ENCODE results near the gene FAM9C.
"Not testable (repeated sequence)": the region's sequence is repeated elsewhere in the genome, so short reads cannot be mapped to it uniquely, and the experiment has no call there.

The FAM9C gene

GRCh38 chrX:13068651-13069050 is 24.2 kb upstream of the FAM9C start:
- DNase-seq: no peak
- H3K9me3 ChIP-seq (ENCODE audit: severe bottlenecking): no peaks in the 10 kb centered on the region
- H3K36me3 ChIP-seq: no peaks in the 10 kb centered on the region
- no peak overlapping the region for H3K4me3 ChIP-seq (ENCODE audit: low read depth, low read length)
- no peak for TF ChIP-seq CTCF (IDR thresholded peaks at IDR 0.05; ENCODE audit: low read depth, low read length)
- no peak overlapping the region for H3K27ac ChIP-seq
- H3K27me3 ChIP-seq (ENCODE audit: insufficient read depth, low read depth, severe bottlenecking): no peaks in the 10 kb centered on the region

GRCh38 chrX:13067773-13068172 is 23.4 kb upstream of the FAM9C start:
- Histone ChIP-seq H3K27ac (no peak overlapping the region), H3K4me3 (ENCODE audit: low read depth, low read length) (no peak overlapping the region), H3K36me3 (no peaks in the 10 kb centered on the region), H3K9me3 (ENCODE audit: severe bottlenecking) (peaks cover 2% of the 10 kb centered on the region), H3K27me3 (ENCODE audit: insufficient read depth, low read depth, severe bottlenecking) (no peaks in the 10 kb centered on the region)
- TF ChIP-seq CTCF (IDR thresholded peaks at IDR 0.05; ENCODE audit: low read depth, low read length): no peak
- DNase-seq: no peak

DNA sequence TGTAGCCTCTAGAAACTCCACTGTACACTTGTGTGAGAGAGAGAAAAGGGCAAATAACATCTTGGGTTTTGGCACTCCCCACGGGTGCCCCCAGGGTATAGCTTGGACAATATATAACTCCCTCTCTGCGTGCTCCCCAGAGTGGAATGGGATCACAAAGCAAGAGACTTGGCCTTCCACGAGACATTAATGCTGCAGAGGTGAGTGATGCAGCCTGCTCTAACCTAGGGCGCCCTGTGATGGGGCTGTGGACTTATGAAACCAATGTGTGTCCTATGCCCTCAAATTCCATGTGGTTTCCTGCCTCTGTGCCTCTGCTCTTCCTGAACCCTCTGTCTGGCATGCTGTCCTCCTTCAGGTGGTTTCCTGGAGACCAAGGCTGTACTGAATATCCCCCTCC is 22.0 kb upstream of the FAM9C start:
- H3K4me3 ChIP-seq (ENCODE audit: low read depth, low read length): no peak overlapping the region
- no peaks in the 10 kb centered on the region for H3K36me3 ChIP-seq
- H3K27ac ChIP-seq: no peak overlapping the region
- peaks cover 11% of the 10 kb centered on the region for H3K9me3 ChIP-seq (ENCODE audit: severe bottlenecking)
- no peak for TF ChIP-seq CTCF (IDR thresholded peaks at IDR 0.05; ENCODE audit: low read depth, low read length)
- no peak for DNase-seq
- no peaks in the 10 kb centered on the region for H3K27me3 ChIP-seq (ENCODE audit: insufficient read depth, low read depth, severe bottlenecking)

GRCh38 chrX:13064599-13065143 is 20.3 kb upstream of the FAM9C start:
- no peak for DNase-seq
- no peaks in the 10 kb centered on the region for H3K36me3 ChIP-seq
- TF ChIP-seq CTCF (IDR thresholded peaks at IDR 0.05; ENCODE audit: low read depth, low read length): no peak
- peaks cover 12% of the 10 kb centered on the region for H3K9me3 ChIP-seq (ENCODE audit: severe bottlenecking)
- H3K4me3 ChIP-seq (ENCODE audit: low read depth, low read length): no peak overlapping the region
- no peaks in the 10 kb centered on the region for H3K27me3 ChIP-seq (ENCODE audit: insufficient read depth, low read depth, severe bottlenecking)
- H3K27ac ChIP-seq: no peak overlapping the region

- H3K27ac ChIP-seq; H3K36me3 ChIP-seq; H3K27me3 ChIP-seq (ENCODE audit: insufficient read depth, low read depth, severe bottlenecking); DNase-seq; H3K4me3 ChIP-seq (ENCODE audit: low read depth, low read length): not testable (repeated sequence)
- peaks cover 12% of the 10 kb centered on the region for H3K9me3 ChIP-seq (ENCODE audit: severe bottlenecking)
Measured at GRCh38 chrX:13063124-13063523, 18.7 kb upstream of the FAM9C start.

- not testable (repeated sequence) for H3K36me3 ChIP-seq; H3K27ac ChIP-seq; DNase-seq; H3K27me3 ChIP-seq (ENCODE audit: insufficient read depth, low read depth, severe bottlenecking); H3K4me3 ChIP-seq (ENCODE audit: low read depth, low read length)
- peaks cover 12% of the 10 kb centered on the region for H3K9me3 ChIP-seq (ENCODE audit: severe bottlenecking)
Measured at GRCh38 chrX:13062331-13062730, 17.9 kb upstream of the FAM9C start.

GRCh38 chrX:13061215-13061708 is 16.8 kb upstream of the FAM9C start:
- not testable (repeated sequence) for H3K36me3 ChIP-seq; DNase-seq; H3K27ac ChIP-seq; H3K27me3 ChIP-seq (ENCODE audit: insufficient read depth, low read depth, severe bottlenecking); H3K4me3 ChIP-seq (ENCODE audit: low read depth, low read length)
- H3K9me3 ChIP-seq (ENCODE audit: severe bottlenecking): peaks cover 12% of the 10 kb centered on the region
